ENCODE data around the gene SCD.

DNA sequence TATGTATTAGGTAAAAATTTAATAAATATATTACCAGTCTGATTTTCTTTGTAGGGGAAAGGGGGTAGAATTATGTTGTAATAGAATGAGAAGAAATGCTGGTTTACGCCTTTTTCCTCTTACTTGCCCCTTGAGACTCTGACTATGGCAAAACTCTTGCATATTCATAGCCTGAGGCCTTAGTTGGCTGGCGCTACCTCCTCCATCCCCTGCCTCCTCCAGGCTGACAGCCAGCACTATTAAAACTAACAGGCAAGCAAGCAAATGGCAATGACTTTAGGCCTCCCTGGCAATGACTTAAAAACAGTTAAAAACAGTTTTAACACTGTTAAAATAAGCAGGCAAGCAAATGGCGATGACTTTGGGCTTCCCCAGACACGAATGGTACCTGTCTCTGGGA is 31.4 kb upstream of the SCD start:
- TF ChIP-seq, protein P1, sequence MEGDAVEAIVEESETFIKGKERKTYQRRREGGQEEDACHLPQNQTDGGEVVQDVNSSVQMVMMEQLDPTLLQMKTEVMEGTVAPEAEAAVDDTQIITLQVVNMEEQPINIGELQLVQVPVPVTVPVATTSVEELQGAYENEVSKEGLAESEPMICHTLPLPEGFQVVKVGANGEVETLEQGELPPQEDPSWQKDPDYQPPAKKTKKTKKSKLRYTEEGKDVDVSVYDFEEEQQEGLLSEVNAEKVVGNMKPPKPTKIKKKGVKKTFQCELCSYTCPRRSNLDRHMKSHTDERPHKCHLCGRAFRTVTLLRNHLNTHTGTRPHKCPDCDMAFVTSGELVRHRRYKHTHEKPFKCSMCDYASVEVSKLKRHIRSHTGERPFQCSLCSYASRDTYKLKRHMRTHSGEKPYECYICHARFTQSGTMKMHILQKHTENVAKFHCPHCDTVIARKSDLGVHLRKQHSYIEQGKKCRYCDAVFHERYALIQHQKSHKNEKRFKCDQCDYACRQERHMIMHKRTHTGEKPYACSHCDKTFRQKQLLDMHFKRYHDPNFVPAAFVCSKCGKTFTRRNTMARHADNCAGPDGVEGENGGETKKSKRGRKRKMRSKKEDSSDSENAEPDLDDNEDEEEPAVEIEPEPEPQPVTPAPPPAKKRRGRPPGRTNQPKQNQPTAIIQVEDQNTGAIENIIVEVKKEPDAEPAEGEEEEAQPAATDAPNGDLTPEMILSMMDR (IDR thresholded peaks at IDR 0.05), result no peak
- no peak for TF ChIP-seq POLR2A (IDR thresholded peaks at IDR 0.05; ENCODE audit: low read depth)
